HepG2 (cell line): ENCODE data around the gene TRMT112. TPM values are rescaled to one million over a fixed set of nuclear protein-coding genes. Genes with fewer than 3 reads are reported as not detected.
A peak's percentile ranks its signal among the peaks of the same experiment; 100 is the strongest.

Source experiments
- ARID2 ChIP-seq: sonication (generic); formaldehyde crosslinking; IDR thresholded peaks from 2 replicates; pipeline ENCODE4 v1.8.1; 2022; ENCODE audit warnings: mild to moderate bottlenecking, missing genetic modification reagents, borderline replicate concordance
- ARID4A ChIP-seq: sonication (generic); formaldehyde crosslinking; IDR thresholded peaks from 2 replicates; pipeline ENCODE4 v1.5.0; 2020; ENCODE audit warnings: mild to moderate bottlenecking, missing genetic modification reagents, borderline replicate concordance
- CBX2 ChIP-seq, 2 experiments: fragments of 200-600 bp in 1 of 2; sonication (generic); formaldehyde crosslinking in 1 of 2; IDR thresholded peaks; 2 replicates each; pipeline versions ENCODE4 v1.7.0 to v1.8.1; 2018 to 2022; ENCODE audit warnings: low read depth in 2 of 2, low read length in 1 of 2, mild to moderate bottlenecking in 1 of 2, missing genetic modification reagents in 1 of 2
- DNMT1 ChIP-seq: sonication (generic); formaldehyde crosslinking; IDR thresholded peaks from 2 replicates; pipeline ENCODE4 v1.5.1; 2020; ENCODE audit warnings: mild to moderate bottlenecking, missing genetic modification reagents
- HHEX ChIP-seq: IDR thresholded peaks from 2 replicates; pipeline ENCODE4 v1.6.1; 2016; ENCODE audit warnings: control low read depth
- LBX2 ChIP-seq: sonication (generic); formaldehyde crosslinking; IDR thresholded peaks from 2 replicates; pipeline ENCODE4 v1.5.0; 2020; ENCODE audit warnings: missing genetic modification reagents, mild to moderate bottlenecking, borderline replicate concordance
- MED8 ChIP-seq: sonication (generic); formaldehyde crosslinking; IDR thresholded peaks from 2 replicates; pipeline ENCODE4 v1.8.1; 2023; ENCODE audit warnings: mild to moderate bottlenecking, missing genetic modification reagents; ENCODE audit not compliant: insufficient replicate concordance
- NFE2L1 ChIP-seq: sonication (generic); formaldehyde crosslinking; IDR thresholded peaks from 2 replicates; pipeline ENCODE4 v1.4.0; 2020; ENCODE audit warnings: missing genetic modification reagents, mild to moderate bottlenecking, borderline replicate concordance
- NR3C1 ChIP-seq: sonication (generic); formaldehyde crosslinking; IDR thresholded peaks from 2 replicates; pipeline ENCODE4 v1.4.0; 2020; ENCODE audit warnings: missing genetic modification reagents
- SALL1 ChIP-seq: sonication (generic); formaldehyde crosslinking; IDR thresholded peaks from 2 replicates; pipeline ENCODE4 v1.8.0; 2022; ENCODE audit warnings: mild to moderate bottlenecking, missing genetic modification reagents
- SIX1 ChIP-seq: sonication (generic); formaldehyde crosslinking; IDR thresholded peaks from 2 replicates; pipeline ENCODE4 v1.4.0; 2020; ENCODE audit warnings: missing genetic modification reagents, borderline replicate concordance
- TBP ChIP-seq: sonication (generic); formaldehyde crosslinking; IDR thresholded peaks from 2 replicates; pipeline ENCODE4 v1.5.0; 2020; ENCODE audit warnings: missing genetic modification reagents
- TFE3 ChIP-seq: IDR thresholded peaks from 2 replicates; pipeline ENCODE4 v1.6.1; 2016
- THAP11 ChIP-seq: IDR thresholded peaks from 2 replicates; pipeline ENCODE4 v1.6.1; 2016; ENCODE audit warnings: missing biosample characterization, missing genetic modification reagents
- XRCC5 ChIP-seq: fragments of 200-400 bp; formaldehyde crosslinking; optimal IDR thresholded peaks from 2 replicates; pipeline ENCODE3; 2017; ENCODE audit warnings: mild to moderate bottlenecking, low read length
- ZKSCAN8 ChIP-seq: IDR thresholded peaks from 2 replicates; pipeline ENCODE4 v1.6.1; 2016; ENCODE audit warnings: borderline replicate concordance, missing genetic modification reagents, missing compliant biosample characterization
- ZNF274 ChIP-seq: sonication (generic); formaldehyde crosslinking; IDR thresholded peaks from 2 replicates; pipeline ENCODE4 v1.5.1; 2020; ENCODE audit warnings: mild to moderate bottlenecking, missing genetic modification reagents
- ZNF550 ChIP-seq: sonication (generic); formaldehyde crosslinking; IDR thresholded peaks from 2 replicates; pipeline ENCODE4 v1.4.0; 2020; ENCODE audit warnings: mild to moderate bottlenecking, missing genetic modification reagents, borderline replicate concordance
- ZNF589 ChIP-seq: sonication (generic); formaldehyde crosslinking; conservative IDR thresholded peaks from 2 replicates; pipeline ENCODE4 v1.8.0; 2022; ENCODE audit warnings: mild to moderate bottlenecking, moderate library complexity, missing genetic modification reagents
- ZNF660 ChIP-seq: sonication (generic); formaldehyde crosslinking; IDR thresholded peaks from 2 replicates; pipeline ENCODE4 v1.5.1; 2020; ENCODE audit warnings: mild to moderate bottlenecking, low read depth, missing genetic modification reagents, borderline replicate concordance
- ZNF672 ChIP-seq: sonication (generic); formaldehyde crosslinking; IDR thresholded peaks from 2 replicates; pipeline ENCODE4 v1.8.1; 2022; ENCODE audit warnings: missing genetic modification reagents
- ZNF839 ChIP-seq: sonication (generic); formaldehyde crosslinking; IDR thresholded peaks from 2 replicates; pipeline ENCODE4 v1.4.0; 2020; ENCODE audit warnings: missing genetic modification reagents, mild to moderate bottlenecking, borderline replicate concordance
- ZNF841 ChIP-seq: sonication (generic); formaldehyde crosslinking; IDR thresholded peaks from 2 replicates; pipeline ENCODE4 v1.8.1; 2023; ENCODE audit warnings: missing genetic modification reagents, borderline replicate concordance
- ZSCAN9 ChIP-seq: IDR thresholded peaks from 2 replicates; pipeline ENCODE4 v1.6.1; 2016; ENCODE audit warnings: borderline replicate concordance
- polyA plus RNA-seq, 8 experiments: library from polyadenylated mRNA; depleted of rRNA in 3 of 8; stranded (reverse) in 7 of 8; unstranded in 1 of 8; fragments of >200 nt; fragmentation: Illumina TruSeq in 4 of 8; extraction: Trizol in 4 of 8; gene quantifications; 2 replicates each; pipeline versions ENCODE4 v1.2.1 to v1.2.3, GENCODE V29; 2011 to 2016; ENCODE audit warnings: low read depth in 4 of 8, missing spikeins in 1 of 8, mixed read lengths in 1 of 8; ENCODE audit not compliant: insufficient read depth in 1 of 8
- total RNA-seq, 5 experiments: library from RNA; depleted of rRNA; stranded (reverse); fragments of >200 nt; fragmentation: Illumina TruSeq; extraction: Trizol; gene quantifications; 2 replicates each; pipeline ENCODE4 v1.2.3, GENCODE V29; 2016; ENCODE audit warnings: low read depth in 1 of 5

The TRMT112 gene
- total and polyA plus RNA-seq, 2 of the 13 experiments (the other 11 are each of a cell fraction or from before 2014, with no cell fraction given), result 186 to 409 TPM

GRCh38 chr11:64358907-64359711 is 41.8 kb upstream of the TRMT112 start, which contains the start of gene RPS6KA4 (continued):
- TF ChIP-seq DNMT1, result peak; percentile 66; the same call in 1 of the 2 replicates
- peak; percentile 28 for TF ChIP-seq XRCC5
- 0 out of 2 replicates have a peak, but pooled peaks have one; percentile 68 for TF ChIP-seq ZNF550 (CRISPR knock-in tag)
- no peak for TF ChIP-seq NR3C1 (CRISPR knock-in tag)
- TF ChIP-seq CBX2 (IDR thresholded peaks at IDR 0.05; ENCODE audit: low read depth, low read length), result no peak
- TF ChIP-seq CBX2 (CRISPR knock-in tag; IDR thresholded peaks at IDR 0.05; ENCODE audit: low read depth), result no peak
- TF ChIP-seq ZNF589 (CRISPR knock-in tag), result 0 out of 2 replicates have a peak, but pooled peaks have one; percentile 37
- 0 out of 2 replicates have a peak, but pooled peaks have one; percentile 20 for TF ChIP-seq THAP11 (CRISPR knock-in tag)
- TF ChIP-seq ZSCAN9 (CRISPR knock-in tag), result no peak
- TF ChIP-seq ZNF660 (CRISPR knock-in tag), result no peak
- TF ChIP-seq SIX1 (CRISPR knock-in tag), result no peak
- no peak for TF ChIP-seq HHEX (CRISPR knock-in tag)
- 0 out of 2 replicates have a peak, but pooled peaks have one; percentile 71 for TF ChIP-seq NFE2L1
- no peak for TF ChIP-seq TBP
- TF ChIP-seq ARID4A (CRISPR knock-in tag), result 0 out of 2 replicates have a peak, but pooled peaks have one; percentile 2
- 0 out of 2 replicates have a peak, but pooled peaks have one; percentile 57 for TF ChIP-seq ZNF839 (CRISPR knock-in tag)
- no peak for TF ChIP-seq MED8 (CRISPR knock-in tag)
- no peak for TF ChIP-seq LBX2 (CRISPR knock-in tag)
- TF ChIP-seq ARID2 (CRISPR knock-in tag), result peak; percentile 66; the same call in 1 of the 2 replicates
- peak; percentile 44; the same call in 1 of the 2 replicates for TF ChIP-seq SALL1 (CRISPR knock-in tag)
- TF ChIP-seq ZKSCAN8 (CRISPR knock-in tag), result no peak
- no peak; the same call in 1 of the 2 replicates for TF ChIP-seq ZNF274 (CRISPR knock-in tag)
- TF ChIP-seq ZNF672 (CRISPR knock-in tag), result no peak
- TF ChIP-seq TFE3 (CRISPR knock-in tag), result no peak
- TF ChIP-seq ZNF841 (CRISPR knock-in tag), result no peak
